Body of pancreas (tissue), 4 donors: ENCODE results near the gene MYL6B.

ENCODE experiments used
- CTCF ChIP-seq, 7 experiments: fragments of 450-650 bp in 4 of 7; fragments of 200-600 bp in 3 of 7; sonication (generic) in 3 of 7; IDR thresholded peaks; one replicate each; pipeline ENCODE4 v1.5.1; 2016 to 2019; ENCODE audit warnings: antibody characterized with exemption in 7 of 7
- POLR2A ChIP-seq, 3 donors: fragments of 450-650 bp; IDR thresholded peaks; one replicate each; pipeline ENCODE4 v1.6.1; 2016; ENCODE audit warnings: antibody characterized with exemption in 3 of 3, mild to moderate bottlenecking in 2 of 3

GRCh38 chr12:56124133-56124532 is 28.3 kb upstream of the MYL6B start:
- TF ChIP-seq CTCF (IDR thresholded peaks at IDR 0.05) = no peak
- no peak for TF ChIP-seq POLR2A (IDR thresholded peaks at IDR 0.05)
